OCI-LY1 (cell line): Measurements from ENCODE around the gene FAM168A.

Experiments used
- H2AFZ ChIP-seq: fragments of 200-600 bp; sonication (generic), shearing (Covaris generic); 2 replicates; pipeline ENCODE4 v1.6.0; 2014; ENCODE audit warnings: antibody characterized with exemption, mild to moderate bottlenecking, low read length
- H3F3A ChIP-seq: fragments of 200-600 bp; sonication (generic), shearing (Covaris generic); 2 replicates; pipeline ENCODE4 v1.6.0; 2014; ENCODE audit warnings: mild to moderate bottlenecking, antibody characterized with exemption, low read length, moderate library complexity; ENCODE audit not compliant: insufficient read depth
- H3K27ac ChIP-seq: fragments of 200-600 bp; sonication (generic); 2 replicates; pipeline ENCODE4 v1.5.1; 2014; ENCODE audit warnings: low read length, mixed run types, mild to moderate bottlenecking, low read depth; ENCODE audit not compliant: poor library complexity, severe bottlenecking
- H3K27me3 ChIP-seq: fragments of 200-600 bp; sonication (generic); 2 replicates; pipeline ENCODE4 v1.6.0; 2014; ENCODE audit warnings: antibody characterized with exemption, mild to moderate bottlenecking, low read length, moderate library complexity; ENCODE audit not compliant: insufficient read depth
- H3K36me3 ChIP-seq: fragments of 200-600 bp; sonication (generic); 2 replicates; pipeline ENCODE4 v1.6.1; 2014; ENCODE audit warnings: mild to moderate bottlenecking, antibody characterized with exemption, low read length, moderate library complexity, mixed read lengths; ENCODE audit not compliant: insufficient read depth
- H3K4me1 ChIP-seq: fragments of 200-600 bp; sonication (generic); 2 replicates; pipeline ENCODE4 v1.5.1; 2014; ENCODE audit warnings: mild to moderate bottlenecking, low read length, moderate library complexity; ENCODE audit not compliant: insufficient read depth, severe bottlenecking
- H3K4me2 ChIP-seq: fragments of 200-600 bp; sonication (generic), shearing (Covaris generic); 2 replicates; pipeline ENCODE4 v1.6.1; 2014; ENCODE audit warnings: low read length
- H3K4me3 ChIP-seq: fragments of 200-600 bp; sonication (generic); 2 replicates; pipeline ENCODE4 v1.5.1; 2014; ENCODE audit warnings: low read length, low read depth, mild to moderate bottlenecking, mixed read lengths; ENCODE audit not compliant: poor library complexity, severe bottlenecking
- H3K79me2 ChIP-seq: fragments of 200-600 bp; shearing (Covaris generic); 2 replicates; pipeline ENCODE4 v1.6.1; 2016; ENCODE audit warnings: mixed run types, low read length, mixed read lengths; ENCODE audit not compliant: insufficient read depth
- H3K9ac ChIP-seq: fragments of 200-600 bp; sonication (generic), shearing (Covaris generic); 2 replicates; pipeline ENCODE4 v1.6.1; 2014; ENCODE audit warnings: mild to moderate bottlenecking, low read length, mixed read lengths
- H3K9me2 ChIP-seq: fragments of 200-600 bp; sonication (generic), shearing (Covaris generic); 2 replicates; pipeline ENCODE4 v1.6.1; 2014; ENCODE audit warnings: low read depth, mild to moderate bottlenecking, low read length, mixed read lengths
- H3K9me3 ChIP-seq: fragments of 200-600 bp; shearing (Covaris generic); 2 replicates; pipeline ENCODE4 v1.6.1; 2014; ENCODE audit warnings: low read length, mixed read lengths
- H4K20me1 ChIP-seq: fragments of 200-600 bp; sonication (generic), shearing (Covaris generic); 2 replicates; pipeline ENCODE4 v1.6.0; 2016; ENCODE audit warnings: mild to moderate bottlenecking, low read length; ENCODE audit not compliant: insufficient read depth
- EZH2 ChIP-seq: fragments of 200-600 bp; sonication (generic), shearing (Covaris generic); IDR thresholded peaks from 2 replicates; pipeline ENCODE4 v1.8.0; 2017; ENCODE audit warnings: borderline replicate concordance, mixed run types, mild to moderate bottlenecking, antibody characterized with exemption, low read length, moderate library complexity, mixed read lengths
- TF ChIP-seq, protein P1 (sequence below): fragments of 200-600 bp; sonication (generic), shearing (Covaris generic); IDR thresholded peaks from 2 replicates; pipeline ENCODE4 v1.5.1; 2017; ENCODE audit warnings: mild to moderate bottlenecking, antibody characterized with exemption, low read length, moderate library complexity, mixed read lengths

The FAM168A gene

DNA sequence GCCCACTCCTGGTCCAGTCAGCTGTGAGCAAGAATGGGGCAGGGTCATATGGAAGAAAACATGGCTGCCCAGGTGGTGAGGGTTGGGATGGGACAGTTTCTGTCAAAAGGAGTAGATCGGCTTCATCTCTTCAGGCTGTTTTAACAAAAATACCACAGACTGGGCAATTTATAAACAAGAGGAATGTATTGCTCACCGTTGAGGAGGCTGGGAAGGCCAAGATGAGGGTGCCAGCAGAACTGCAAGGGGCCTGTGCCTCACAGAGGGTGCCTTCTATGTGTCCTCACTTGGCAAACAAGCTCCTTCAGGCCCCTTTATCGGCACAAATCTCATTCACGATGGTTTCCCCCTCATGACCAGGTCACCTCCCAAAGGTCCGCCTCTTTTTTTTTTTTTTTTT is 239.8 kb downstream of the FAM168A start:
- Histone ChIP-seq H3K9me3 (no peaks in the 10 kb centered on the region), H3K4me1 (peaks cover 4% of the 10 kb centered on the region), H3F3A (no peaks in the 10 kb centered on the region), H3K4me2 (no peak overlapping the region), H3K27ac (no peak overlapping the region), H3K9me2 (no peaks in the 10 kb centered on the region), H3K9ac (no peak overlapping the region), H4K20me1 (no peaks in the 10 kb centered on the region), H3K4me3 (no peak overlapping the region), H3K79me2 (no peaks in the 10 kb centered on the region), H3K27me3 (no peaks in the 10 kb centered on the region), H2AFZ (no peak overlapping the region), H3K36me3 (no peaks in the 10 kb centered on the region)
- no peak for TF ChIP-seq EZH2
- TF ChIP-seq, protein P1, sequence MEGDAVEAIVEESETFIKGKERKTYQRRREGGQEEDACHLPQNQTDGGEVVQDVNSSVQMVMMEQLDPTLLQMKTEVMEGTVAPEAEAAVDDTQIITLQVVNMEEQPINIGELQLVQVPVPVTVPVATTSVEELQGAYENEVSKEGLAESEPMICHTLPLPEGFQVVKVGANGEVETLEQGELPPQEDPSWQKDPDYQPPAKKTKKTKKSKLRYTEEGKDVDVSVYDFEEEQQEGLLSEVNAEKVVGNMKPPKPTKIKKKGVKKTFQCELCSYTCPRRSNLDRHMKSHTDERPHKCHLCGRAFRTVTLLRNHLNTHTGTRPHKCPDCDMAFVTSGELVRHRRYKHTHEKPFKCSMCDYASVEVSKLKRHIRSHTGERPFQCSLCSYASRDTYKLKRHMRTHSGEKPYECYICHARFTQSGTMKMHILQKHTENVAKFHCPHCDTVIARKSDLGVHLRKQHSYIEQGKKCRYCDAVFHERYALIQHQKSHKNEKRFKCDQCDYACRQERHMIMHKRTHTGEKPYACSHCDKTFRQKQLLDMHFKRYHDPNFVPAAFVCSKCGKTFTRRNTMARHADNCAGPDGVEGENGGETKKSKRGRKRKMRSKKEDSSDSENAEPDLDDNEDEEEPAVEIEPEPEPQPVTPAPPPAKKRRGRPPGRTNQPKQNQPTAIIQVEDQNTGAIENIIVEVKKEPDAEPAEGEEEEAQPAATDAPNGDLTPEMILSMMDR, result no peak

DNA sequence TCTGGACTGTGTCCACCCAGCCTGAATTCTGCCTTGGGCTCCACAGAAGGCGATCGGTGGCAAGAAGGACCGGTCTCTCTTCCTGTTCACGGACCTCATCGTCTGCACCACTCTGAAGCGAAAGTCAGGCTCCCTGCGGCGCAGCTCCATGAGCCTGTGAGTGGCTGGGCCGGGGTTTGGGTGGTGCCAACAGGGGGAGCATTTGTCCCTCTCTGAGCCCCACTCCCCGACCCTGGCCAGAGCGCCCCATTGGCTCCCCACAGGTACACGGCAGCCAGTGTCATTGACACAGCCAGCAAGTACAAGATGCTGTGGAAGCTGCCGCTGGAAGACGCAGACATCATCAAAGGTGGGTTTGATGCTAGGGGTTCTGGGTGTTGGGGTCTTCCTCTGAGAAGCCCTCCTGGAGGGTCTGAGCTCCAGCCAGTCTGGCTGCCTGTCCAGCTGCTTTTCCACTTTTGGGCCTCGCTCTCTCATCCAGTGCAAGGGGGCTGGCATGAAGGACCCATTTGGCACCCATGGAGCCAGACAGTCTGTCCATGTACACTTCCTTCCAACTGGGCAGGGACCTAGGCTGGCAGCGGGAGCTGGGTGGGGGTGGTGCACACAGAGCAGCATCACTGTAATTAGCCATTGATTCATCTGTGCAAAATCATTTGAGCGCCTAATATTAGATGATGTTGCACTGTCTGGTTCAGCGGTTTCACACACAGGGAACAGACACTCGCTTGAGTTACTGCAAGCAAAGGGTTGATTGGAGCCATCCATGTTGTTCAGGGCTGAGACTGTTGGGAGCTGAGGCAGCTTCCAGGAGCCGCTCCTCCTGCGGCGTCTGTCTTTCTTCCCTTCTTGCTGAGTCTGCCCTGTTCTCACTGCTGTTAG is 240.7 kb downstream of the FAM168A start:
- H3K4me3 ChIP-seq, result no peak overlapping the region
- no peaks in the 10 kb centered on the region for H3K36me3 ChIP-seq
- 0 out of 2 replicates have a peak, but pooled peaks cover 5% of the 10 kb centered on the region for H3K27me3 ChIP-seq
- H4K20me1 ChIP-seq, result no peaks in the 10 kb centered on the region
- H3K9me2 ChIP-seq, result no peaks in the 10 kb centered on the region
- no peaks in the 10 kb centered on the region for H3K9me3 ChIP-seq
- peaks cover under 1% of the 10 kb centered on the region for H3K4me1 ChIP-seq
- H3K4me2 ChIP-seq, result no peak overlapping the region
- no peaks in the 10 kb centered on the region for H3K79me2 ChIP-seq
- no peak overlapping the region for H3K9ac ChIP-seq
- TF ChIP-seq, protein P1, result no peak
- no peak for TF ChIP-seq EZH2
- no peak overlapping the region for H3K27ac ChIP-seq
- H3F3A ChIP-seq, result no peaks in the 10 kb centered on the region
- no peak overlapping the region for H2AFZ ChIP-seq

DNA sequence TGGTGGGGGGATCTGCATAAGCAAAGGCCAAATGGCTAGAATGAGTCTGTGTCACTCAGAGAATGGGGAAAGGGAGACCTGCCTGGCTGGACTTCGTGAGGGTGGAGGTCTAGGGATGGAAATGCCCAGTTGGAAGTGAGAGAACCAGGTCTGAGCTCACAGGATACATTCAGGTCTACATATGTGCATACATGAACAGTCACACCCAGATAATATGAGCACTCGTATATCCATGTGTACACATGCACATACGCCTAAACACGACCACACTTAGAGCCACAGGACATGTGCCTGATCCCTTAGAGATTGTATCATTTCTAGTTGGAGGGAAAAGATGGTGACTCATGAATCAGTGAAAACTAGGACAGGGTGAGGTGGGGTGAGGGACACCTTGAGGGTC is 242.8 kb downstream of the FAM168A start:
- Histone ChIP-seq H3K27ac (no peak overlapping the region), H4K20me1 (no peaks in the 10 kb centered on the region), H3F3A (no peaks in the 10 kb centered on the region)

More for the DNA sequence above, 242.8 kb downstream of the FAM168A start:
- H3K36me3 ChIP-seq, result no peaks in the 10 kb centered on the region
- H3K79me2 ChIP-seq, result no peaks in the 10 kb centered on the region
- H3K27me3 ChIP-seq, result 0 out of 2 replicates have a peak, but pooled peaks cover 5% of the 10 kb centered on the region
- no peak overlapping the region for H3K9ac ChIP-seq
- H3K4me3 ChIP-seq, result no peak overlapping the region
- H3K4me1 ChIP-seq, result no peaks in the 10 kb centered on the region
- no peaks in the 10 kb centered on the region for H3K9me3 ChIP-seq
- TF ChIP-seq EZH2, result no peak
- TF ChIP-seq, protein P1, result no peak
- no peaks in the 10 kb centered on the region for H3K9me2 ChIP-seq
- H2AFZ ChIP-seq, result no peak overlapping the region
- no peak overlapping the region for H3K4me2 ChIP-seq
